A673 (cell line): ENCODE measurements around the gene COL9A2.

Source experiments
- EZH2 ChIP-seq: fragments of 200-600 bp; sonication (generic); IDR thresholded peaks from 2 replicates; pipeline ENCODE4 v1.6.1; 2017; ENCODE audit warnings: borderline replicate concordance, low read depth, mild to moderate bottlenecking, mixed read lengths, antibody characterized with exemption, low read length; ENCODE audit not compliant: poor library complexity, severe bottlenecking
- TF ChIP-seq, protein P1 (sequence below): fragments of 300-800, 200-600 bp; sonication (generic); conservative IDR thresholded peaks from 2 replicates; pipeline ENCODE4 v1.5.1; 2017; ENCODE audit warnings: low read depth, mild to moderate bottlenecking, antibody characterized with exemption, low read length, moderate library complexity, mixed read lengths

DNA sequence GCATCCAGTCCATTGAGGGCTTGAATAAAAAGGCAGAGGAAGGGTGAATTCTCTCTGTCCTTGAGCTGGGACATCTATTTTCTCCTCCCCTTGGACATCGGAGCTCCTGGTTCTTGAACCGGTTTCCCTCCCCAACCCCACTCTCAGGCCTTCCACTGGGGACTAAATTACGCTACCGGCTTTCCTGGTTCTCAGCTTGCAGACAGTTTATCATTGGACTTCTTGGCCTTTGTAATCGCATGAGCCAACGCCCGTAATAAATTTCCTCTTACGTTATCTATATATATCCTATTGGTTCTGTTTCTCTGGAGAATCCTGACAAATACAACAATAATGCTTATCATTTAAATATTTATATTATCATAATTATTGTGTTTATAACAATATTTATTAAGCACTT, 20.4 kb upstream of the COL9A2 start:
- TF ChIP-seq, protein P1, sequence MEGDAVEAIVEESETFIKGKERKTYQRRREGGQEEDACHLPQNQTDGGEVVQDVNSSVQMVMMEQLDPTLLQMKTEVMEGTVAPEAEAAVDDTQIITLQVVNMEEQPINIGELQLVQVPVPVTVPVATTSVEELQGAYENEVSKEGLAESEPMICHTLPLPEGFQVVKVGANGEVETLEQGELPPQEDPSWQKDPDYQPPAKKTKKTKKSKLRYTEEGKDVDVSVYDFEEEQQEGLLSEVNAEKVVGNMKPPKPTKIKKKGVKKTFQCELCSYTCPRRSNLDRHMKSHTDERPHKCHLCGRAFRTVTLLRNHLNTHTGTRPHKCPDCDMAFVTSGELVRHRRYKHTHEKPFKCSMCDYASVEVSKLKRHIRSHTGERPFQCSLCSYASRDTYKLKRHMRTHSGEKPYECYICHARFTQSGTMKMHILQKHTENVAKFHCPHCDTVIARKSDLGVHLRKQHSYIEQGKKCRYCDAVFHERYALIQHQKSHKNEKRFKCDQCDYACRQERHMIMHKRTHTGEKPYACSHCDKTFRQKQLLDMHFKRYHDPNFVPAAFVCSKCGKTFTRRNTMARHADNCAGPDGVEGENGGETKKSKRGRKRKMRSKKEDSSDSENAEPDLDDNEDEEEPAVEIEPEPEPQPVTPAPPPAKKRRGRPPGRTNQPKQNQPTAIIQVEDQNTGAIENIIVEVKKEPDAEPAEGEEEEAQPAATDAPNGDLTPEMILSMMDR: no peak
- TF ChIP-seq EZH2: no peak
